ENCODE measurements around the gene SCNM1.
"Not testable (repeated sequence)": the region's sequence is repeated elsewhere in the genome, so short reads cannot be mapped to it uniquely, and the experiment has no call there.

The SCNM1 gene

DNA sequence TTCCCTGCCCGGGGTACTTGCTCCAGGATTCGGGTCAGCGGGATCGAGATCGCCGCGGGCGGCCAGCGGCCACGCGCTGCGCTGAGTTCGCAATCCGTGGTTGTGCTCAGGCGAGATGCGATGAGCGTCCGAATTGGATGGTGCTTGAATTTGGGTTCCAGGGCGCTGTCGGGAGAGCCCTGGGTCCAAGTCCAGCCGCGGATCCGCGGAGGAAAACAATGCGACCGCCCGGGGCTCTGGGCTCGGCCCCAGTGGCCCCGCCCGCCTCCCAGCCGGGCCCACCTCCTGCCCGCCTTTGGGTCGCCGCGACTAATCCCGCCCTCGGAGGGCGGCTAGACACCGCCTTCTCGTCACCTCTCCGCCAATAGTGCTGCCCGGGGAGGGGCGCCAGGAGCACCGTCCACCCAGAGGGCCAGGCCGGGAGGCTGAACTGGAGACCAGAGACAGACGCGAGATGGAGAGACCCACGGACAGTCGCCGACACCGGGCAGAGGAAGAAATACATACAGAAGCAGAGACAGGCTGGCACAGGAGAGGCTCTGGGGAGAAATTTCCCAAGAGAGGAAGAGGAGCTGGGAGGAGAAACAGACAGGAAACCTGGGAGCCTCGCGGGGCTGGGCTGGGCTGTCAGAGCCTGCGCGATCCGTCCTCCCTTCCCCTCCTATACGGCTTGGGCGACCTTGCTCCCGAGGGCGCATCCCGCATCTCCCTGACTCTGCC is 19.4 kb upstream of the SCNM1 start, which contains the start of gene SEMA6C:
SEMA6C (minus strand) TSS at position 220 of the 720 bp plus-strand sequence. CDS start 4,010 bp downstream, outside the sequence.
- DNase-seq (ENCODE audit: low spot score): peak; percentile 77
- FAIRE-seq: peak; percentile 14

GRCh38 chr1:151147132-151147503 is 18.8 kb upstream of the SCNM1 start:
- DNase-seq (ENCODE audit: low spot score): no peak
- FAIRE-seq: no peak

- FAIRE-seq (no peak), DNase-seq (ENCODE audit: low spot score) (no peak)
These were observed 18.3 kb upstream of the SCNM1 start for GRCh38 chr1:151147665-151148064.

- FAIRE-seq (no peak), DNase-seq (ENCODE audit: low spot score) (no peak)
These were observed 9.5 kb upstream of the SCNM1 start, which contains the start of gene TNFAIP8L2 for GRCh38 chr1:151156515-151156819. TNFAIP8L2 (plus strand) TSS chr1:151156649; CDS start chr1:151158698, 2,049 bp downstream.

- FAIRE-seq (no peak), DNase-seq (ENCODE audit: low spot score) (no peak)
These were observed 8.8 kb upstream of the SCNM1 start for GRCh38 chr1:151157067-151157531.

GRCh38 chr1:151158326-151158725 is 7.6 kb upstream of the SCNM1 start:
- DNase-seq (ENCODE audit: low spot score): no peak
- no peak for FAIRE-seq

DNA sequence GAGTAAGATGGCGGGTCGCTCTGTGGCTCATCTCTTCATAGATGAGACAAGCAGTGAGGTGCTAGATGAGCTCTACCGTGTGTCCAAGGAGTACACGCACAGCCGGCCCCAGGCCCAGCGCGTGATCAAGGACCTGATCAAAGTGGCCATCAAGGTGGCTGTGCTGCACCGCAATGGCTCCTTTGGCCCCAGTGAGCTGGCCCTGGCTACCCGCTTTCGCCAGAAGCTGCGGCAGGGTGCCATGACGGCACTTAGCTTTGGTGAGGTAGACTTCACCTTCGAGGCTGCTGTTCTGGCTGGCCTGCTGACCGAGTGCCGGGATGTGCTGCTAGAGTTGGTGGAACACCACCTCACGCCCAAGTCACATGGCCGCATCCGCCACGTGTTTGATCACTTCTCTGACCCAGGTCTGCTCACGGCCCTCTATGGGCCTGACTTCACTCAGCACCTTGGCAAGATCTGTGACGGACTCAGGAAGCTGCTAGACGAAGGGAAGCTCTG is 7.1 kb upstream of the SCNM1 start:
- no peak for DNase-seq (ENCODE audit: low spot score)
- FAIRE-seq: no peak

DNA sequence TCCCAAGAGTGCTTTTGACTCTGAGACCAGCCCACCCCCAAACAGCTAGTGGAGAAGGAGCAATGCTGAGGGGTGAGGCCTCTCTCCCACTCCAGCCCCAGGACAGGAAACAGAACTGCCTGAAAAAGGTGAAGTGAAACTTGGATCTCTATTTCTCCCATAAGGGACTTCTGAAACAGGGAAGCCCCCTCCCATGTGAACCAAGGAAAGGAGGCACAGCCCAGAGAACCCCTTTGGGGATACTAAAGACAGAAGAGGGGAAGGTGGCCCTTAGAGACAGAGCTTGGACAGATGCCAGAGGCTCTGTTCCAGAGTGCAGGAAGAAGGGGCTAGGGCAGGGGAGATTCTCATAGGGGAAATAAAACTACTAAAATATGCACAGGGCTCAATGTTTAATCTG is 6.6 kb upstream of the SCNM1 start:
- FAIRE-seq (no peak), DNase-seq (ENCODE audit: low spot score) (no peak)

DNA sequence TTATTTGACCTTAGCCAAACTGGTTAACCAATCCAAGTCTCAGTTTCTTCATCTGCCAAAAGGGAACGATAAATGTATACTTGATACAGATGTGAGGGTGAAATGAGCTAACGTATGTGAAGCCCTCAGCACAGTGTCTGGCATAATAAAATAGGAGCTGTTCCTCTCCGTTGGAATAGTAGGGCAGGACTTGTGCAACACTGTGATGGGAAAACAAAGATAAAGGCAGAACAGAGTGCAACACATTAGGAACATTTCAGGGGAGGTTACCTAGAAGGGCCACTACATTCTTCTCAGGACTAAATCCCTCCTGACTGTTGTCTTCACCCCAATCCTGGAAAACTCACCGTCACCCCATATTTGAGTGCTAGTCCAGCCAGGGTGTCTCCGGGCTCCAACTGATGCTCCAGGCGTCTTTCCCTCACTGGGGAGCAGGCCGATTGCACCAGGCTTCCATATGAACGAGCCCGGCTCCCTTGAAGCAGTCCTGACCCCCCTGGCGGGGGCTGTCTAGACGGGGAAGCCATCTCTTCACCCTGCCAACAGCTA is 1.1 kb upstream of the SCNM1 start:
- no peak for FAIRE-seq
- no peak for DNase-seq (ENCODE audit: low spot score)

GRCh38 chr1:151165281-151165737 is 635 bp upstream of the SCNM1 start:
- DNase-seq (ENCODE audit: low spot score): no peak
- FAIRE-seq: no peak

- DNase-seq (ENCODE audit: low spot score) (peak; percentile 55), FAIRE-seq (no peak)
These were observed 587 bp downstream of the SCNM1 start for GRCh38 chr1:151166505-151166956.

DNA sequence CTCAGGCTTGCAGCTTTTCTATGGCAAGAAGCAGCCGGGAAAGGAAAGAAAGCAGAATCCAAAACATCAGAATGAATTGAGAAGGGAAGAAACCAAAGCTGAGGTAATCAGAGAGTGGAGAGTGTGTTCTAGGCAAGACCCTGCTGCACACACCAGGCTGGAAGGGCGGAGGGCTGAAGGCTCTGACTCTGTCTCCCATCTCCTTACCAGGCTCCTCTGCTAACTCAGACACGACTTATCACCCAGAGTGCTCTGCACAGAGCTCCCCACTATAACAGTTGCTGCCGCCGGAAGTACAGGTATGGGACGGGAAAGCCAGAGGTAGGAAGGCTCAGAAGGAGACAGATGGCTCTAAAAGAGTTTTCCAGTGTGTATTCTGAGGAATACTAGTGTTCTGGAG is 1.2 kb downstream of the SCNM1 start:
- DNase-seq (ENCODE audit: low spot score) (no peak), FAIRE-seq (no peak)

DNA sequence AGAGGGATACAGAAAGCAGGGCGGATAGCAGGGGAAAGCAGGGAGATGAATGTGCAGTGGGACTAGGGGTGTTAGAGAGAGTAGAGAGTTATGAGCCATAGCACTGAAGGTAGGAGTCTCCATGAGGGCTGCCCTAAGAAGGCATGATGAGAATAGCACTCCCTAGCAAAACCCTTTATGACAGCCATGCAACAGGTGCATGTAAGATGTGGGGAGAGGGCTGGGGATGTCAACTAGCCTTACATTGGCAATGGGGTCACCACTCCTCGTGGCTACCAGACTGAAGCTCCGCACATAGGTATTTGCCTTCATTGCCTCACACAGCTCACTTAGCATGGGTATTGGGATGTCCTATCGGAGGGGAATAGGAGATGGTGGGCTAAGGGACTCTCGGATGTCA is 5.2 kb downstream of the SCNM1 start:
- DNase-seq (ENCODE audit: low spot score) (no peak), FAIRE-seq (no peak)

GRCh38 chr1:151175041-151175741 is 9.2 kb downstream of the SCNM1 start:
- DNase-seq (ENCODE audit: low spot score) (no peak), FAIRE-seq (no peak)

DNA sequence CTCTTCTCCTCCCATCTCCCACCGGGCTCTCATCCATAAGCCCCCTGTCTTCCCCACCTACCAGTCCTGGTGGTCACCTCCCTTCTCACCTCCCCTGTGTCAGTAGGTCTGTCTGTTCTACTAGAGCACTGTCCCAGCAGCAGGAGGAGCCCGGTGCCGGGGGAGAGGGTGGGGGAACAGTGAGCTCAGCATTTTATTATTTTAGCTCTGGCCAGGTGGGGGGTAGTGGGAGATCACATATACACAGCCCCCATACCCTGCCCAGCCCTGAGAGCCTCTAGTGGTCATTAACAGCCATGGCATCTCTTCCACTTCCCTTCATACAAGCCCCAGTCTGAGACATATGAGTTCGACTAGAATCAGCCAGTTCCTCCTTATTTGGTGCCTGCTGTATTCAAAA is 9.9 kb downstream of the SCNM1 start, which contains the start of gene TMOD4:
TMOD4 (minus strand) TSS at position 119 of the 400 bp plus-strand sequence. CDS start 1,106 bp downstream, outside the sequence.
- DNase-seq (ENCODE audit: low spot score) (no peak), FAIRE-seq (no peak)

- no peak for DNase-seq (ENCODE audit: low spot score)
- no peak for FAIRE-seq
These were observed 10.6 kb downstream of the SCNM1 start for GRCh38 chr1:151176514-151177045.

GRCh38 chr1:151184211-151184610 is 18.3 kb downstream of the SCNM1 start:
- FAIRE-seq (no peak), DNase-seq (ENCODE audit: low spot score) (no peak)

GRCh38 chr1:151187205-151187604 is 21.3 kb downstream of the SCNM1 start:
- DNase-seq (ENCODE audit: low spot score): no peak
- FAIRE-seq: no peak

- FAIRE-seq: not testable (repeated sequence)
These were observed 22.7 kb downstream of the SCNM1 start for GRCh38 chr1:151188667-151189066.

DNA sequence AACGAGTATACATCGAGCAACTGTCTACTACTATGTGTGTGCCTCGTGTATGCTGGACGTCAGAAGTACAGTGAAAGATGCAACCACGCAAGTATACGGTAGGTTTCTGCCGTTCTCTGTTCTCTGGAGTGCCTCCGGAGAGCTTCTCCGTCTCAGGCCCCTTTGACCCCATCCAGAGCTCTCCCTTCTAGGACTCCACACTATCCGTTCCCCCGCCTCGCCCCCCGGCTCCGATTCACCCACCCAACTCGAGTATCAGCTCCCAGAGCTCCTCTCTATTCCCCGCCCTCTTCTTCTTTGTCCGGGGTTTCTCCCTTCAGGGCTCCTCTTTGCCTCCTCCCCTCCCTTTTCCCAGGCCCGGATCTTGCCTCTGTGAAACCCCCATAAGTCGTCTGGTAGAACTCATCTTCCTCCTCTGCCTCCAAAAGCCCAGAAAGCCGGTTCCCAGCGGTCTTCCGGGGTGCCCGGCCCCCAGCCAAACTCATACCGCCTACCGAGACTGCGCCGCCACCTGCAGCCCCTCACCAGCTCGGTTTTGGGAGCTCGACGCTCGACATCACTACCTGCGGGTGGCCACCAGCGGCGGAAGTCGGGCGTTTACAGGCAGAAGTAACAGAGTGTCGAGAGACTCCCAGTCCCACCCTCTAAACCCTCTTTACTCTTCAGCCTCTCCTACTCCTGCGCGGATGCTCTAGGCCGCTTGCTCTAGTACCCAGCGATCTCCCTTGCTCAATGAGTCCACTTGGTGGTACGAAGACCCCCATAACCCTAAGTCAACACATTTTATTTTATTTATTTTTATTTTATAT is 23.9 kb downstream of the SCNM1 start, which contains the start of gene VPS72:
VPS72 (minus strand) TSS at position 561 of the 809 bp plus-strand sequence; CDS start at position 485, 76 bp downstream.
- peak; percentile 80 for DNase-seq (ENCODE audit: low spot score)
- no peak for FAIRE-seq

More at GRCh38 chr1:151188667-151189066, 22.7 kb downstream of the SCNM1 start:
- DNase-seq (ENCODE audit: low spot score): not testable (repeated sequence)

GRCh38 chr1:151192047-151192446 is 26.1 kb downstream of the SCNM1 start:
- DNase-seq (ENCODE audit: low spot score) (no peak), FAIRE-seq (no peak)
